Right atrium auricular region (tissue), 2 donors: ENCODE data around the gene CST9. TPM values are rescaled to one million over a fixed set of nuclear protein-coding genes. Genes with fewer than 3 reads are reported as not detected.
"Not testable (repeated sequence)": the region's sequence is repeated elsewhere in the genome, so short reads cannot be mapped to it uniquely, and the experiment has no call there.

Experiments
- DNase-seq: peaks from one replicate; pipeline ENCODE4 v3.0.0-alpha.2; 2019; ENCODE audit warnings: low spot score
- H3K27ac ChIP-seq, 2 donors: fragments of 200-600 bp; sonication (generic); 1 replicate in 1 of 2; 2 replicates in 1 of 2; pipeline ENCODE4 v1.5.1; 2016 to 2019
- H3K27me3 ChIP-seq, 2 donors: fragments of 200-600 bp; sonication (generic); one replicate each; pipeline versions ENCODE4 v1.5.1 to v1.6.0; 2017 to 2019
- H3K36me3 ChIP-seq: fragments of 200-600 bp; sonication (generic); one replicate; pipeline ENCODE4 v1.5.1; 2016
- H3K4me1 ChIP-seq, 2 donors: fragments of 200-600 bp; sonication (generic); one replicate each; pipeline versions ENCODE4 v1.5.1 to v1.6.0; 2017 to 2019
- H3K4me3 ChIP-seq, 2 donors: fragments of 200-600 bp; sonication (generic); 1 replicate in 1 of 2; 2 replicates in 1 of 2; pipeline ENCODE4 v1.5.1; 2017 to 2019; ENCODE audit warnings: mild to moderate bottlenecking in 1 of 2, moderate library complexity in 1 of 2
- H3K9me3 ChIP-seq, 2 donors: fragments of 200-600 bp; sonication (generic); one replicate each; pipeline ENCODE4 v1.5.1; 2019
- total RNA-seq, 2 donors: library from RNA; depleted of rRNA; stranded (reverse); fragments of >200 nt; gene quantifications; one replicate each; pipeline ENCODE4 v1.1.0, GENCODE V29; 2016
- TF ChIP-seq, protein P1 (sequence below), 2 donors: fragments of 200-600 bp; sonication (generic); IDR thresholded peaks; one replicate each; pipeline ENCODE4 v1.5.1; 2019; ENCODE audit warnings: antibody characterized with exemption in 2 of 2

Gene CST9
- total RNA-seq, 2 donors from 2014 or later, result not detected

DNA sequence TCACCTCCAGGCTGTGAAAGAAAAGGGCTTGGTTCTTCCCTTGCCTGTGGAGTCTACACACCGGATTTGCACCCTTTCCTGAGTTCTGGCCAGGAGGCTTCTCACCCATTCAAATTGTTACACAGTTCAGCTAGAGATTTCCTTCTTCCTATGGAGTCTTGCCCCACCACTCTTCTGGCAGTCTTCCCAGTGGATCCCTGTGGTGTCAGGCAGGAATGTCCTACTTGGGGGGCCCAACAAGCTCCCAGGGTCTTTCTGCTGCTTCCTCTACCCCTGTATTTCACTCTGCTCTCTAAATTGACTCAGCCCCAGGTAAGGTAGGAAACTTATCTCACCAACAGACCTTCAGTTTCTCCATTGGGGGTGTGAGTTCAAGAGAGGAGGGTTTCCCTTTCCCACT, 23.4 kb downstream of the CST9 start:
- H3K9me3 ChIP-seq, result peaks cover 0 to 5% of the 10 kb centered on the region in 2 donors
- H3K27me3 ChIP-seq, result no peaks in the 10 kb centered on the region
- H3K36me3 ChIP-seq, result no peaks in the 10 kb centered on the region
- TF ChIP-seq, protein P1, sequence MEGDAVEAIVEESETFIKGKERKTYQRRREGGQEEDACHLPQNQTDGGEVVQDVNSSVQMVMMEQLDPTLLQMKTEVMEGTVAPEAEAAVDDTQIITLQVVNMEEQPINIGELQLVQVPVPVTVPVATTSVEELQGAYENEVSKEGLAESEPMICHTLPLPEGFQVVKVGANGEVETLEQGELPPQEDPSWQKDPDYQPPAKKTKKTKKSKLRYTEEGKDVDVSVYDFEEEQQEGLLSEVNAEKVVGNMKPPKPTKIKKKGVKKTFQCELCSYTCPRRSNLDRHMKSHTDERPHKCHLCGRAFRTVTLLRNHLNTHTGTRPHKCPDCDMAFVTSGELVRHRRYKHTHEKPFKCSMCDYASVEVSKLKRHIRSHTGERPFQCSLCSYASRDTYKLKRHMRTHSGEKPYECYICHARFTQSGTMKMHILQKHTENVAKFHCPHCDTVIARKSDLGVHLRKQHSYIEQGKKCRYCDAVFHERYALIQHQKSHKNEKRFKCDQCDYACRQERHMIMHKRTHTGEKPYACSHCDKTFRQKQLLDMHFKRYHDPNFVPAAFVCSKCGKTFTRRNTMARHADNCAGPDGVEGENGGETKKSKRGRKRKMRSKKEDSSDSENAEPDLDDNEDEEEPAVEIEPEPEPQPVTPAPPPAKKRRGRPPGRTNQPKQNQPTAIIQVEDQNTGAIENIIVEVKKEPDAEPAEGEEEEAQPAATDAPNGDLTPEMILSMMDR (IDR thresholded peaks at IDR 0.05), result no peak
- no peak overlapping the region for H3K4me3 ChIP-seq
- H3K4me1 ChIP-seq, result no peaks in the 10 kb centered on the region
- H3K27ac ChIP-seq, result no peak overlapping the region
- no peak for DNase-seq

DNA sequence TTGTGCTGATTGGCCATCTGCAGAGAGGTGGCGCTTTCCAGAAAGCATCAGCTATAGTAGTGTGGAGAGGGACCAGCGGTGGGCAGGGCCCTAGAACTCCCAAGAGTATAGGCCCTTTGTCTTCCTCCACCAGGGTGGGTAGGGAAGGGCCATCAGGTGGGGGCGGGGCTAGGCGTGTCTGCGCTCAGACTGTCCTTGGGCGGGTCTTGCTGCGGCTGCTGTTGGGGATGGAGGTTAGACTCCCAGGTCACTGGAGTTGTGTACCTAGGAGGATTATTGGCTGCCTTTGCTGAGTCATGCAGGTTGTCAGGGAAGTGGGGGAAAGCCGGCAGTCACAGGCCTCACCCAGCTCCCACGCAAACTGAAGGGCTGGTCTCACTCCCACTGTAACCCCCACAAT, 23.9 kb downstream of the CST9 start:
- not testable (repeated sequence) for H3K27me3 ChIP-seq, H3K27ac ChIP-seq, H3K4me3 ChIP-seq, H3K9me3 ChIP-seq, H3K4me1 ChIP-seq, DNase-seq, H3K36me3 ChIP-seq

DNA sequence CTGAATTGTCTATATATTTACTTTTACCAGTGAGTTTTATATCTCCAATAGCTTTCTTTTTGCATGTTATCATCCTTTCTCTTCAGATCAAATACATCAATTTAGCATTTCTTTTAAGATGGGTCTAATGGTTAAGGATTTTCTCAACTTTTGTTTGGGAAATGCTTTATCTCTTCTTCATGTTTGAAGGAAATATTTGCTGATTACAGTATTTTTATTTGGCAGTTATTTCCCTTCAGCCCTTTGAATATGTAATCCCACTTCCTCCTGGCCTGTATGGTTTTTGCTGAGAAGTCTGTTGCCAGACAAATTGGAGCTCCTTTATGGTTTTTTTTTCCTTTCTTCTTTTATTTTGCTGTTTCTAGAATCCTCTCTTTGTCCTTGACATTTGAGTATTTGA, 30.7 kb downstream of the CST9 start:
- Histone ChIP-seq H3K4me3 (no peak overlapping the region), H3K4me1 (no peaks in the 10 kb centered on the region), H3K27ac (no peak overlapping the region), H3K27me3 (no peaks in the 10 kb centered on the region), H3K9me3 (peaks cover 0 to 5% of the 10 kb centered on the region in 2 donors), H3K36me3 (no peaks in the 10 kb centered on the region)
- DNase-seq, result no peak
- TF ChIP-seq, protein P1 (IDR thresholded peaks at IDR 0.05), result no peak

DNA sequence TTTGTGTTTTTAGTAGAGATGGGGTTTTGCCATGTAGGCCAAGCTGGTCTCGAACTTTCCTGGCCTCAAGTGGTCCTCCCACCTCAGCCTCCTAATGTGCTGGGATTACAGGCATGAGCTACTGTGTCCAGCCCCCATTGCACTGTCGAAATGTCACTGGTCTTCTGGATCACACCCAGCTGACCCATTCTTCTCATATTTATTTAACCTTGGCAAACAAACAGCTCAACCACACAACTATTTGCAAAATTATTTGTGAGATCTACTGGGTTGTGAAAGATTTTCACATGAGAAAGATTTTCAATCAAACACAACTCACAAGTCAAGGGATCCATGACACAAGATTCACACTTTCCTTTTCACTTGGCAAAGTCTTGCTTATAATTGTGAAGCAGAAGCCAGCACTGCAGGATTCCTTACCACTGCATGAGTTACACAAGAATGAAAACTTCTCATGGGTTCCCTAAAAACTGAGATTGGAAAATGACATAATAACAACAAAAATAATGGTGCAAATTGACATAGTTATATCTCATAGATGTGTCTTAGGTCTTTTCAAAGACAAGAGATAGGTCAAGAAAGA, 35.4 kb downstream of the CST9 start:
- TF ChIP-seq, protein P1 (IDR thresholded peaks at IDR 0.05), result no peak
- no peak for DNase-seq
- no peak overlapping the region for H3K4me3 ChIP-seq
- no peaks in the 10 kb centered on the region for H3K36me3 ChIP-seq
- H3K9me3 ChIP-seq, result no peaks in the 10 kb centered on the region
- no peaks in the 10 kb centered on the region for H3K4me1 ChIP-seq
- no peaks in the 10 kb centered on the region for H3K27me3 ChIP-seq
- no peak overlapping the region for H3K27ac ChIP-seq

DNA sequence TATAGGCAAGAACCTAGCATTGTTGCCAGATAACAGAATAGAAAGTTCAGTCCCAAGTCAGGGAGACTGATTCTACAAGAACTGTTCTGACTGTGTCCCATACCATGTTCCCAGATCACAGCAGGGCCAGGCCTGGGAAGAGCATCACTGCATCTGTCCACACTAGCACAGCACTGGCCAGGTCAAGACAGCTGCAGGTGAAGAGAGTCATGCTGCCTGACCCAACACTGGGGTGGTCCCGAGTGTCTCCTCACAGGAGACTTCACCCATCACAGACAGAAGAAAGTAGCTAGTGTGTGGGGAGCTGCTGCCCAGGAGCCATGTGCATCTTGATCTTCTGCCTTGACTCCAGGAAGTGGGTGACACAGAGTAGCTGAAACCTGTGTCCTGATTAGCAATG, 36.1 kb downstream of the CST9 start:
- no peaks in the 10 kb centered on the region for H3K4me1 ChIP-seq
- no peaks in the 10 kb centered on the region for H3K27me3 ChIP-seq
- no peak overlapping the region for H3K4me3 ChIP-seq
- TF ChIP-seq, protein P1 (IDR thresholded peaks at IDR 0.05), result no peak
- DNase-seq, result no peak
- no peaks in the 10 kb centered on the region for H3K36me3 ChIP-seq
- no peak overlapping the region for H3K27ac ChIP-seq
- H3K9me3 ChIP-seq, result no peaks in the 10 kb centered on the region

DNA sequence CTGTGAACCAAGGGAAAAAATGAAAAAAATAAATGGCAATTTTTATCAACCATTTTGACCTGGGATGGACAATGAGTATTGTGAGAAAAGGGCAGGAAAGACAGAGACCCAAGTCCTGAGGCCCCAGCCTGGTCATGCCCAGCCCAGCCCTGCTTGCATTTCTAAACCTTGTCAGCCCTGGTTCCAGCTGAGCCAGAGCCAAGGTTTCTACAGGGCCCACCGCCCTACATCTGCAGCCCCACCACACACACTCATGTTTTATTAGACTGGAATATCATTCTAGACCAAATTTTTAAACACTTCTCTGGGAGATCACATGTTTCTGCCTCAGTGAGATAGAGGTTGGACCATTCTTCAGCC, 36.8 kb downstream of the CST9 start:
- no peaks in the 10 kb centered on the region for H3K9me3 ChIP-seq
- TF ChIP-seq, protein P1 (IDR thresholded peaks at IDR 0.05), result no peak
- no peak for DNase-seq
- H3K4me1 ChIP-seq, result no peaks in the 10 kb centered on the region
- no peaks in the 10 kb centered on the region for H3K27me3 ChIP-seq
- no peaks in the 10 kb centered on the region for H3K36me3 ChIP-seq
- H3K27ac ChIP-seq, result no peak overlapping the region
- H3K4me3 ChIP-seq, result no peak overlapping the region
